H7 (cell line): ENCODE results near the gene MYBPC2. TPM values are rescaled to one million over a fixed set of nuclear protein-coding genes. Genes with fewer than 3 reads are reported as not detected.

ENCODE experiments used
- DNase-seq: peaks from one replicate; pipeline ENCODE4 v3.0.0; 2012
- H3K27me3 ChIP-seq: 2 replicates; pipeline ENCODE4 v1.6.0; 2011; ENCODE audit warnings: mild to moderate bottlenecking, low read length; ENCODE audit not compliant: control insufficient read depth, insufficient read depth
- H3K36me3 ChIP-seq: replicated peaks from 2 replicates; pipeline ENCODE4 v1.5.1; 2011; ENCODE audit warnings: low read length; ENCODE audit not compliant: control insufficient read depth, insufficient read depth
- H3K4me3 ChIP-seq: 2 replicates; pipeline ENCODE4 v1.5.1; 2011; ENCODE audit warnings: low read depth, mild to moderate bottlenecking, control low read depth, low read length, moderate library complexity; ENCODE audit not compliant: insufficient read depth
- total RNA-seq: library from RNA; depleted of rRNA; stranded (reverse); fragments of >200 nt; shearing (Covaris generic); gene quantifications from 2 replicates; pipeline ENCODE4 v1.2.3, GENCODE V29; 2014

Gene MYBPC2
- total RNA-seq, 1 experiment from 2014 or later = 0.24 TPM

GRCh38 chr19:50451223-50451534 lies 18.5 kb downstream of the MYBPC2 start:
- H3K27me3 ChIP-seq = no peaks in the 10 kb centered on the region; the same call in 1 of the 2 replicates
- DNase-seq = peak; percentile 57
- no peaks in the 10 kb centered on the region for H3K36me3 ChIP-seq
- H3K4me3 ChIP-seq = no peak overlapping the region

GRCh38 chr19:50453243-50453642 lies 20.6 kb downstream of the MYBPC2 start:
- Histone ChIP-seq H3K27me3 (no peaks in the 10 kb centered on the region; the same call in 1 of the 2 replicates), H3K36me3 (no peaks in the 10 kb centered on the region), H3K4me3 (no peak overlapping the region)
- DNase-seq = no peak

DNA sequence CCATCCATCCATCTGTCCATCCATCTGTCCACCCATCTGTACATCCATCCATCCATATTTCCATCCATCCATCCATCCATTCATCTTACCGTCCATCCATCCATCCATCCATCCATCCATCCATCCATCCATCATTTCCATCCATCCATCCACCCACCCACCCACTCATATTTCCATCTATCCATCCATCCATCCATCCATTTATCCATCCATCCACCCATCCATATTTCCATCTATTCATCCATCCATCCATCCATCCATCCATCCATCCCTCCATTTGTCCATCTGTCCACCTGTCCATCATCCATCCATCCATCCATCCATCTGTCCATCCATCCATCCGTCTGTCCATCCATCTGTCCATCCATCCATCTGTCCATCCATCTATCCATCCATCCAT lies 23.3 kb downstream of the MYBPC2 start:
- peaks cover 2% of the 10 kb centered on the region; the same call in 1 of the 2 replicates for H3K27me3 ChIP-seq

GRCh38 chr19:50457300-50457699 lies 24.6 kb downstream of the MYBPC2 start:
- Histone ChIP-seq H3K36me3 (no peaks in the 10 kb centered on the region), H3K27me3 (peaks cover 2% of the 10 kb centered on the region; the same call in 1 of the 2 replicates), H3K4me3 (no peak overlapping the region)
- no peak for DNase-seq

More for the DNA sequence above, 23.3 kb downstream of the MYBPC2 start:
- no peaks in the 10 kb centered on the region for H3K36me3 ChIP-seq
- H3K4me3 ChIP-seq = no peak overlapping the region
- DNase-seq = no peak

DNA sequence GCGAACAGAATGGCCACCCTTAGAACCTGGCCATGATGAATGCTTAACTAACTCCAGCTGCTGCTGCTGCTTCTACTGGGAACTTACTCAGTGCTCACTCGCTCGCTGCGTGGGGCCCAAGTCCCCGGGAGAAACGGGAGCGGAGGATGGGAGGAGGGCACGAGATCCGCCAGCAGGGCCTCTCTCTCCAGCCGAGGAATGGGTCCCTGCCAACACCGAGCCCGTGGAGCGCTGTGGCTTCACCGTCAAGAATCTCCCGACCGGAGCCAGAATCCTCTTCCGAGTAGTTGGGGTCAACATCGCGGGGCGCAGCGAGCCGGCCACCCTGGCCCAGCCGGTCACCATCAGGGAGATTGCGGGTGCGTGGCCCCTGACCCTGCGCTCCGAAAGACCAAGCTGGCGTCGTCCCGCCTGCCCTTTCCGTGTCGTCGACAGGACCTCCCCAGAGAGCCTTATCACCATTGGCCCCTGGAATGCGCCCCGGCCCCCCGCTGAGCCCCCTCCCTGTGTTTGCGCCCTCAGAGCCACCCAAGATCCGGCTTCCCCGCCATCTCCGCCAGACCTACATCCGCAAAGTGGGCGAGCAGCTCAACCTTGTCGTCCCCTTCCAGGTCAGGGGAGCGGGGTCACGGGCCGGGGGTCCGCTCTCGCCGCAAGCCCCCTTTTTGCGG lies 25.8 kb downstream of the MYBPC2 start:
- Histone ChIP-seq H3K4me3 (no peak overlapping the region), H3K27me3 (peaks cover 2% of the 10 kb centered on the region; the same call in 1 of the 2 replicates), H3K36me3 (no peaks in the 10 kb centered on the region)
- peak; percentile 75 for DNase-seq

- H3K27me3 ChIP-seq = peaks cover 2% of the 10 kb centered on the region; the same call in 1 of the 2 replicates
- no peak overlapping the region for H3K4me3 ChIP-seq
- no peak for DNase-seq
- no peaks in the 10 kb centered on the region for H3K36me3 ChIP-seq
Observed at GRCh38 chr19:50459067-50459456, 26.4 kb downstream of the MYBPC2 start.

DNA sequence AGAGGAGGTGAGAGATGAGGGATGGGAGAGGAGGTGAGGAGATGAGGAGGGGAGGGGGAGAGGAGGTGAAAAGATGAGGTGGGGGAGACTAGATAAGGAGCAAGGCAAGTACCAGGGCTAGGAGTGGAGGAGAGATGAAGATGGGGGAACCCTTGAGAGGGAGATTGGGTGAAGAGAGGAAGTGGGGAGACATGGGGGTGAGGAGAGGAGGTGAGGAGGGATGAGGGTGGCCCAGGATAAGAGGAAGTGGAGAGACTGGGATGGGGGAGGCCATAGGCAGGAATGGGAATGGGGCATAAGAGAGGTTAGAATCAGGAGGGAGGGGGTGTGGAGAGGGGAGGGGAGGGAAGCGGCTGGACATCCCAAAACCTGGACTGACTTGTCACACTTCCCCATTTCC lies 26.9 kb downstream of the MYBPC2 start:
- peaks cover 2% of the 10 kb centered on the region; the same call in 1 of the 2 replicates for H3K27me3 ChIP-seq
- no peak for DNase-seq
- H3K4me3 ChIP-seq = no peak overlapping the region
- no peaks in the 10 kb centered on the region for H3K36me3 ChIP-seq

GRCh38 chr19:50460161-50460765 lies 27.6 kb downstream of the MYBPC2 start:
- H3K27me3 ChIP-seq = peaks cover 2% of the 10 kb centered on the region; the same call in 1 of the 2 replicates
- H3K36me3 ChIP-seq = no peaks in the 10 kb centered on the region
- no peak overlapping the region for H3K4me3 ChIP-seq
- DNase-seq = no peak

- Histone ChIP-seq H3K36me3 (no peaks in the 10 kb centered on the region), H3K4me3 (no peak overlapping the region), H3K27me3 (peaks cover 2% of the 10 kb centered on the region; the same call in 1 of the 2 replicates)
- DNase-seq = peak; percentile 95
Observed at GRCh38 chr19:50461066-50461875, 28.6 kb downstream of the MYBPC2 start.

GRCh38 chr19:50462970-50463369 lies 30.3 kb downstream of the MYBPC2 start:
- no peaks in the 10 kb centered on the region for H3K36me3 ChIP-seq
- no peak for DNase-seq
- H3K4me3 ChIP-seq = no peak overlapping the region
- peaks cover 2% of the 10 kb centered on the region; the same call in 1 of the 2 replicates for H3K27me3 ChIP-seq

- Histone ChIP-seq H3K4me3 (no peak overlapping the region), H3K36me3 (no peaks in the 10 kb centered on the region), H3K27me3 (no peaks in the 10 kb centered on the region; the same call in 1 of the 2 replicates)
- DNase-seq = no peak
Observed at GRCh38 chr19:50464348-50464747, 31.7 kb downstream of the MYBPC2 start.

DNA sequence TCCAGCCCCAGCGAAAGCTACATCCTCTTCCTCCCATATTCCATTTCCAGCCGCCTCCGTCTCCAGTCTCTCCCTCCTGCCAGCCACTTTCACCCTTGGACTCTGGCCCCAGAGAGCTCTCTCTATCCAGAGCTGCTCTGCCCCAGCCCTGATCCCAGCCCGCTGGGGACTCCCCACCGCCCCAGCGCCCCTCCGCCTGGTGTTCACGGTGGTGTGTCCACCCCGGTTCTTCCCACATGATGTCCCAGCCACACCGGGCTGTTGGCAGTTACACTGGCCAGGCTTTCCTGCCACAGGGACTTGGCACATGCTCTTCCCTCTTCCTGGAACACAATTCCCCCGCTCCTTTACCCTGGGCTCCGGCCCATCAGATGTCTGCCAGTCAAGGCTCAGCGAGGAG lies 32.3 kb downstream of the MYBPC2 start:
- no peak for DNase-seq
- Histone ChIP-seq H3K4me3 (no peak overlapping the region), H3K27me3 (no peaks in the 10 kb centered on the region; the same call in 1 of the 2 replicates), H3K36me3 (no peaks in the 10 kb centered on the region)

- no peaks in the 10 kb centered on the region for H3K36me3 ChIP-seq
- H3K27me3 ChIP-seq = no peaks in the 10 kb centered on the region; the same call in 1 of the 2 replicates
- DNase-seq = peak; percentile 94
- no peak overlapping the region for H3K4me3 ChIP-seq
Observed at GRCh38 chr19:50465986-50466705, 33.5 kb downstream of the MYBPC2 start.

- no peaks in the 10 kb centered on the region for H3K36me3 ChIP-seq
- no peak overlapping the region for H3K4me3 ChIP-seq
- DNase-seq = no peak
- no peaks in the 10 kb centered on the region; the same call in 1 of the 2 replicates for H3K27me3 ChIP-seq
Observed at GRCh38 chr19:50466706-50467039, 34.0 kb downstream of the MYBPC2 start.
